ENCODE results near the gene RPL13A. TPM values are rescaled to one million over a fixed set of nuclear protein-coding genes. Genes with fewer than 3 reads are reported as not detected.

The RPL13A gene
- 1,223 TPM for total RNA-seq

GRCh38 chr19:49487277-49488045 lies at the start of gene RPL13A:
Gene RPL13A (plus strand): TSS chr19:49487608. CDS start chr19:49487630, 22 bp downstream.

DNA sequence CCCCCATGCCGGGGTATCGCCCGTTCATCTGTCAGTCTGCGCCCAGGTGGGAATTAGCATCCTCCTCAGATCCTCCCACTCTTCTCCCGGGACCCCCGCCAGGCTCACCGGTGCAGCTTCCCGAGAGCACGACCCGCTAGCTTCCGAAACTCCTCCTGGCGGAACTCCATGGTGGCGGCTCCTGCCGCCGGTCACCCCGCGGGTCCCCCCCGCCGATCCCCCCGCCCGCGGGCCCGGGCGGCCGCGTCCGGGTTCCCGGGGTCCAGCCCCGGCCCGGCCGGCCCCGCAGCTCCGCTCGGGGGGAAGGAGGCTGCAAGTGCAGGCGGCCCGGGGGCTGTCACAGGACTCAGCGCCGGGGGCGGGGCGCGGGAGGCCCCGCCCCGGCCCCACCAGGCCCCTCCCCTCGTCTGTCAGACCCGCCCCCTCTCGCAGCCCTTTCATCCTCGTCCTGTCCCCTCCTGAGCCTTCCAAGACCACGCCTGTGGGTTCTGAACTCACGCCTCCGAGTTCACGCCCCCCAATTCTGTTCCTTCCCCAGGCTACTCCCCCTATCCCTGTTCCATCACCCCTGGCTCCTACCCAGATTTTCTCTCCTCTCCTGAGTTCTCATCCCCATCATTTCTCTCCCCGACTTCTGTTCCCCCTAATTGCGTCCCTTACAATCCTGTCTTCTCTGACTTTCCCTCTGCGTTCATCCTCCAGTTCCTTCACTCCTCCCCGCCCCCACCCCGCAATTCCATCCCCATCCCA lies 46.0 kb upstream of the RPL13A start, which contains the start of gene SLC17A7:
TSS of gene SLC17A7 (minus strand) at position 318 of the 750 bp plus-strand sequence. CDS start at position 170, 148 bp downstream.

GRCh38 chr19:49451430-49452181 lies 35.8 kb upstream of the RPL13A start, which contains the start of gene PIH1D1:
Gene PIH1D1 (minus strand): TSS chr19:49451814. CDS start chr19:49451574, 240 bp downstream.

DNA sequence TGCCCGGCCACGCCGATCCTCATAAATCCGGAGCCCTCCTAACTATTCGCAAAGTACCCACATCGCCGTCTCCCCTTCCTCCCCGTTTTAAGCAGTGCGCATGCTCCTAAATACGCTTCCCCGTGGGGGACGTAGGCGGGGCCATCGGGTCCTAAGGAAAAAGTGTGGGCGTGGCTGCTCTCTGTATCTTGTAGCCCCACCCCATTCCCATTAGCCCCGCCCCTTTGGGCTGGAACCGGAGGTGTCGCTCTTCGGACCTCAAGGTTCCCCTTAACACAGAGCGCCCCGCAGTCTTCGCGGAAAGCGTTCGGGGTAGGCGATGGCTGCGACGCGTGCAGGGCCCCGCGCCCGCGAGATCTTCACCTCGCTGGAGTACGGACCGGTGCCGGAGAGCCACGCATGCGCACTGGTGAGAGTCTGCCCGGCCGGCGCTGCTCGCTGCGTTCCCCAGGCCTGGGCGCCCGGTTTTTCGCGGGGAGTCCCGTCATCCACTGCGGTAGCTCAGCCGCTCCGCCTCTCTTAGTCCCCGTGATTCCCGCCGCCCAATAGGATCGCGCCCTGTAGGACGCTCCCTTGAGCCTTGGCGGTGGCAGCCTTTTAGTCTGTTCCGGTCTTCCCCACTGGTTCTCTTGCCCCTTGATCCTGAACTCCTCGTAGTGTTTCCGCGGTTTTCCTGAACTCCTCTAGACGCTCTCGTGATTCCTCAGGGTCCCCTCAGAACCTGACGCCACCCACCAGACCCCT lies 34.2 kb upstream of the RPL13A start, which contains the start of gene ALDH16A1:
TSS of gene ALDH16A1 (plus strand) at position 213 of the 744 bp plus-strand sequence. CDS start at position 320, 107 bp downstream.

DNA sequence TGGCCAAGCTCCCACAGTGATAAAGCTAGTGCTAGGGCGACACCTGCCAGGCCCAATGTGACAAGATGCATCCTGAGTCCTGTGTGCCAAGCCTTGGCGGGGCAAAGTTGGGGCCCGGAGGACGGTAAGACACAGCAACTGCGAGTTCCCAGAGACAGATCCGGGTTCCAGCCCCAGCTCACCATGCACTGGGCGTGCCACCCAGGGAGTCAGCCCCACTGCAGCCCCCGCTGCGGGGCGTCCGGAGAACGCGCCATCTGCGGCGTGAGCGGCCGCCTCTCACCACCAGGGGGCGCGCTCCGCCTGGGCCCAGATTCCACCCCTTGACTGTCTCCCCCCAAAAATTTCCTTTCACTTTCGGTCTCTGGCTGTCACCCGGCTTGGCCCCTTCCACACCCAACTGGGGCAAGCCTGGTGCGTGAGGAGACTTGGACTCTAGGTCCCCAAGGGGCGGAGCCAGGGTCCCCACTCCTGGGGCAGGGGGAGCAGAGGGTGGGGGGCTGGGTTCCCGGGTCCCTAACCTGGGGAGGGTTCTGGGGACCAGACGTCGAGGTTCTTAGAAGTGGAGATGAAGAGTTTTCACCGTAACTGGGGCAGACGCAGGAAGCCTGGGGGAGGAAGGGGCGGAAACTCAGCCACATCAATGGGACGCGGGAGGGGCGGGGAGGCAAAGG lies 13.4 kb upstream of the RPL13A start, which contains the start of gene FLT3LG:
TSS of gene FLT3LG (plus strand) at position 348 of the 674 bp plus-strand sequence. CDS start 425 bp downstream, outside the sequence.

Other genes with a start within 250 kb of the RPL13A start
- gene SLC6A16, start 162.4 kb upstream of the RPL13A start, total RNA-seq = 0.93 TPM
- gene CD37, start 152.2 kb upstream of the RPL13A start, total RNA-seq = 4.7 TPM
- gene TEAD2, start 125.2 kb upstream of the RPL13A start, total RNA-seq = 29.5 TPM
- gene DKKL1, start 123.7 kb upstream of the RPL13A start, total RNA-seq = not detected
- gene KASH5, start 99.4 kb upstream of the RPL13A start, total RNA-seq = 0.27 TPM
- gene PTH2, start 64.2 kb upstream of the RPL13A start, total RNA-seq = not detected
- not detected for gene GFY, start 62.2 kb upstream of the RPL13A start, total RNA-seq
- 78.0 TPM for gene SLC17A7, start 46.1 kb upstream of the RPL13A start, total RNA-seq
- 77.4 TPM for gene PIH1D1, start 35.8 kb upstream of the RPL13A start, total RNA-seq
- 24.0 TPM for gene ALDH16A1, start 34.4 kb upstream of the RPL13A start, total RNA-seq
- 1.3 TPM for gene FLT3LG, start 13.4 kb upstream of the RPL13A start, total RNA-seq
- gene RPS11, start 8.8 kb downstream of the RPL13A start, total RNA-seq = 4,219 TPM
- 94.0 TPM for gene FCGRT, start 25.1 kb downstream of the RPL13A start, total RNA-seq
- 58.3 TPM for gene RCN3, start 40.4 kb downstream of the RPL13A start, total RNA-seq
- 38.8 TPM for gene NOSIP, start 92.9 kb downstream of the RPL13A start, total RNA-seq
- 0.77 TPM for gene PRRG2, start 93.7 kb downstream of the RPL13A start, total RNA-seq
- gene PRR12, start 103.6 kb downstream of the RPL13A start, total RNA-seq = 15.8 TPM
- gene RRAS, start 152.5 kb downstream of the RPL13A start, total RNA-seq = 6.5 TPM
- 28.2 TPM for gene SCAF1, start 154.6 kb downstream of the RPL13A start, total RNA-seq
- gene IRF3, start 178.2 kb downstream of the RPL13A start, total RNA-seq = 51.1 TPM
- gene BCL2L12, start 178.3 kb downstream of the RPL13A start, total RNA-seq = 3.1 TPM
- gene PRMT1, start 189.7 kb downstream of the RPL13A start, total RNA-seq = 298 TPM
- gene ADM5, start 202.0 kb downstream of the RPL13A start, total RNA-seq = 0.77 TPM
- 40.4 TPM for gene CPT1C, start 203.5 kb downstream of the RPL13A start, total RNA-seq

Data from camera-type eye (tissue), 1 donor.